HL-60/S4 treated with phorbol 12-myristate 13-acetate at 8.2 ng/mL for 4 days and 3 days (cell line): ENCODE results near the gene PRDX2.
"Not testable (repeated sequence)": the region's sequence is repeated elsewhere in the genome, so short reads cannot be mapped to it uniquely, and the experiment has no call there.

Experiments used
- in situ Hi-C: fragments of 300-500 bp; cut with MboI; formaldehyde crosslinking; loops from 2 replicates; pipeline ENCODE4 v1.15.0; 2022; ENCODE audit warnings: low sequenced_read_pairs

PRDX2 gene

GRCh38 chr19:12828494-12828893 is 26.9 kb upstream of the PRDX2 start:
- in situ Hi-C loops, result no loop called here

DNA sequence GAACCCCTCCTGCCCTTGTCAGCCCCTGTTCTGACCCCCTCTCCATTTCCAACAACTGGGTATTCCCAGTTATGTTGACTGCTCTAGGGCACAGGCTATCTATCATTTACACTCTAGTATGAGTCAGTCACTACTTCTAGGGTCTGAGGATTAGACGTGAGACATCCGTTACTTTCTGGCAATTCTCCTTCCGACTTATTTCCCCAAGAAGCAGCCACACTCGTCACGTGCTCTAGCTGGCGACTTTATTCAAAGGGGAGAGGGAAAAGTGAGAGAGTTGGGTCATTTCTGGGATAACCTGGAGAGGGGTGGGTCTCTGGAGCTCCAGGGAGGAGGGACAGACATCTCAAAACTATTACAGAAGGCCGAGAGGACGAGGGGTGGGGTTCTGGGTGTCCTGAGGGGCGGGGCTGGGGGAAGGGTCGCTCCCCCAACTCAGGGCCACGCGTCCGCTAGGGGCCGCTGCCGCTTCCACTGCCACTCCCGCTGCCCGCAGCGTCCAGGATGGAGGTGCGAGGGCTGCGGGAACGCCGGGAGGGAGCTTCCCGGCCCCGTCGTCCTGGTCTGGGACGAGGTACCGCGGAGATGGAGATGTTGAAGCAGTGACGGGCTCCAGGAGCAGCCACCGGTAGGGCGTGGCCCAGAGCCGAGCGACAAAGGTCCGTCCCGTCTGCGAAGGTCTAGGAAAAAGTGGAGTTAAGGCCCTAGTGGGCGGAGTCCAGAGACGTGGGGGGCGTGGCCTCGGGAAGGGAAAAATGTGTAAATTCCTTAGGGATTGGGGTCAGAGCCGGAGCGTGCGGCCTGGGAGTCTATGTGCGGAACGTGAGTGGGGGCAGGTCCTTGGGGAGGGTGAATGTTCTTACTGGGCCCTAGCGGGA is 23.9 kb upstream of the PRDX2 start:
- in situ Hi-C loops, result no loop called here

DNA sequence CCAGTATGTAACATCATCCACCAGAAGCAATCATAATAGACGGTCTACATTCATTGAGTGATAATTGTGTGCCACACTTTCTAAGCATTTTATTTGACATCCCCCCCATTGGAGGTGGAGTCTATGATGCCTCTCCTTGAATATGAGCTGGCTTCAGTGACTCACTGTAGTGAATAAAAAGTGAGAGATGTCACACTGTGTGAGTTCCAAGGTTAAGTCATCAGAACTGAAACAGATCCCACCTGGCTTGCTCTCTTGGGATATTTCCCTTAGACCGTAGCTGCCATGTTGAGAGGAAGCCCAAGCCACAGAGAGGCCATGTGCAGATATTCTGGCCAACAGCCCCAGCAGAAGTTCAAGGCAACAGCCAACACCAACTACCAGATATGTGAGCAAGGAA is 20.2 kb upstream of the PRDX2 start:
- in situ Hi-C loops, result no loop called here

DNA sequence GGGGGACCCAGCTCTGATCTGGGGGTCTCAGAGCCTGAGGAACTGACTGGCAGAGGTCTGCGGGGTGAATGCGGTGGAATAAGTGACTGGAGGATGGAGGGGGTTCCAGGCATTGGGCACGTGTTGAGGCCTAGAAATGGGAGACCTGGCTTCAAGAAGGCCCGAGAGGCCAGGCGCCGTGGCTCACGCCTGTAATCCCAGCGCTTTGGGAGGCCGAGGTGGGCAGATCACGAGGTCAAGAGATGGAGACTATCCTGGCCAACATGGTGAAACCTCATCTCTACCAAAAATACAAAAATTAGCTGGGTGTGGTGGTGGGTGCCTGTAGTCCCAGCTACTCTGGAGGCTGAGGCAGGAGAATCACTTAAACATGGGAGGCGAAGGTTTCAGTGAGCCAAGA is 16.2 kb upstream of the PRDX2 start:
- in situ Hi-C loops, result not testable (repeated sequence)

- in situ Hi-C loops, result not testable (repeated sequence)
Measured at GRCh38 chr19:12817188-12817587, 15.6 kb upstream of the PRDX2 start.

- in situ Hi-C loops, result no loop called here
Measured at GRCh38 chr19:12815088-12815487, 13.5 kb upstream of the PRDX2 start.

DNA sequence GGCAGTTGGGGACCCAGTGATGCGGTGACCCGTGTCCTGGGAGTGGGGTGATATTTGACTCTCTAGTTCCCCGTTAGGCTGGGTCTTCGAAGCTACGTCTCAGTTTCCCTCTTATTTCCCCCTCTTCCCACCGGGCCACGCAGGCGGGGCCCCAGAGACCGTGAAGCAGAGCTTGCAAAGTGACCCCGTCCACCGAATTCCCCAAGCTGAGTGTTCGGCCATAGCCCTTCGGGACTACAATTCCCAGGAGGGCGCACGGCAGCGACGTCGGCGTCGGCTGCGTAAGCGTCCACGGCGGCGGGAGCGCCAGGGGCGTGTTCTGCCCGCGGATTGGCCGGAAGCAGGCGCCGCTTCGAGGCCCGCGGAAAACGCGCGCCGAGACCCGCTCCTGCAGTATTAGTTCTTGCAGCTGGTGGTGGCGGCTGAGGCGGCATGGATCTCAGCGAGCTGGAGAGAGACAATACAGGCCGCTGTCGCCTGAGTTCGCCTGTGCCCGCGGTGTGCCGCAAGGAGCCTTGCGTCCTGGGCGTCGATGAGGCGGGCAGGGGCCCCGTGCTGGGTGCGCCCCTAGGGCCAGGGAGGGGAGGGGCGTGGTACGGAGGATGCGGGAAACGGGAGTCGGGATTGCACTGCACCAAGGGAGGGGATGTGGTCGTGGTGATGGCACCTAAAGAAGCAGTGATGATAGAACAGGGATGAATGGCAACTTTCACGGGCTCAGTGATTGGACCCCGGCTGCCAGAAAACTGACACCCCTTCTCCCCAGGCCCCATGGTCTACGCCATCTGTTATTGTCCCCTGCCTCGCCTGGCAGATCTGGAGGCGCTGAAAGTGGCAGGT is 4.9 kb upstream of the PRDX2 start, which contains the start of gene RNASEH2A:
Gene RNASEH2A, plus strand, starts transcription at position 343 of the 840 bp plus-strand sequence. Its CDS starts 90 bp downstream, at position 433.
- in situ Hi-C loops, result no loop called here

DNA sequence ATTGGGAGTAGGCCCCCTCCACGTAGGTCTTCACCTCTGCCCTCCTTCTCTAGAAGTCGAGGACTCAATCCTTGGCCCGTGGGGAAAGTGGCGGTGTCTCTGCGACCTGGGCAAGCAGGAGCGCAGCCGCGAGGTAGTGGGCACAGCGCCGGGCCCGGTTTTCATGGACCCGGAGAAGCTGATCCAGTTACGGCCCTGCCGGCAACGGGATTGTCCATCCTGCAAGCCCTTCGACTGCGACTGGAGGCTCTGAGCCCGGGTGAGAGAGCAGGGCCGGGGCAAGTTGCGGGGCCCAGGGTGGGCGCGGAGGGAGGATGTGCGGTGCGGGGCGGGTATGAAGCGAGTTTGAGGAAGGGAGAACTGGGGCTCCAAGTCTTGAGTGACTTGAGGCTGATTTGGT is 2.5 kb upstream of the PRDX2 start:
- in situ Hi-C loops, result no loop called here

DNA sequence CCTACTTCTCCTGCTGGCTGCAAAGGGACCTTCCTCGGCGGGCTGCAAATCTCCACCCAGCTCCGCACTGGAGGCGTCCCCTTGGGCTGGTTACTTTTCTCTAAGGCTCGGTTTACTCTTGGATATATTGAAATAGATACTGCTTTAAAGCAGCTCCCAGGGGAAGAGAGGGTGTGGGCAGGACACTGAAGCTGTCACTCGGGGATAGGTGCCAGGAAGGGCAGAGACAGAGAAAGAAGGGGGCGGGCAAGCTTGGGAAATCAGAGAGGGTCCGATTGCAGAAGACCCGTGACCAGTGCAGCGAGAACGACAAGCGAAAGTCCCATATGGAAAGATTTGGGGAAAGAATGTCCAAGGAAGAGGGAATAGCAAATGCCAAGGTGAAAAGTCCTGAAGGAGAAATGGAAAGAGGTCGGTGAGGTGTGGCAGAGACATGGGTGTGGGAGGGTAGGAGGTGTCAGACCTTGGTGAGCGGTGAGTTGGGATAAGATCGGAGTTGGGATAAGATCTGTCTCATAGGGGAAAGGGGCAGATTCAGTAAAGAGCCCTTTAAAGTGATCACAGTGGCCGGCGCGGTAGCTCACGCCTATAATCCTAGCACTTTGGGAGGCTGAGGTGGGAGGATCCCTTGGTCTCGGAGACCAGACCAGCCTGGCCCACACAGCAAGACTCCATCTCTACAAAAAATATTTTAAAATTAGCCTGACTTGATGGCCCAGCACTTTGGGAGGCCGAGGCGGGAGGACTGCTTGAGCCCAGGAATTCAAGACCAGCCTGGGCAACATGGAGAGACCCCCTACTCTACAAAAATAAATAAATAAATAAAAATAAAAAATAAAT is 887 bp upstream of the PRDX2 start:
- in situ Hi-C loops, result no loop called here

- in situ Hi-C loops, result no loop called here
Measured at GRCh38 chr19:12800923-12801465, 606 bp downstream of the PRDX2 start.

- in situ Hi-C loops, result no loop called here
Measured at GRCh38 chr19:12800466-12800770, 1.2 kb downstream of the PRDX2 start.

- in situ Hi-C loops, result loop anchor here (5.0 kb wide), 1 partner anchor 38 kb away; no protein-coding TSS in a partner anchor
Measured at GRCh38 chr19:12799742-12800465, 1.7 kb downstream of the PRDX2 start.

DNA sequence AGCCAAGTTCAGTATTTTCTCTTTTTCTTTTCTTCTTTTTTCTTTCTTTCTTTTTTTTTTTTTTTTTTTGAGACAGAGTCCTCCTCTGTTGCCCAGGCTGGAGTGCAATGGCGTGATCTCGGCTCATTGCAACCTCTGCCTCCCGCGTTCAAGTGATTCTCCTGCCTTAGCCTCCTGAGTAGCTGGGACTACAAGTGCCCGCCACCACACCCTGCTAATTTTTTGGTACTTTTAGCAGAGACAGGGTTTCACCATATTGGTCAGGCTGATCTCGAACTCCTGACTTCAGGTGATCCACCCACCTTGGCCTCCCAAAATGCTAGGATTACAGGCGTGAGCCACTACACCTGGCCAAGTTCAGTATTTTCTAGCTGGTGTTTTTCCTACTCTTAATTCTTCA is 4.0 kb downstream of the PRDX2 start:
- in situ Hi-C loops, result loop anchor here (5.0 kb wide), 1 partner anchor 35 kb away; no protein-coding TSS in a partner anchor

DNA sequence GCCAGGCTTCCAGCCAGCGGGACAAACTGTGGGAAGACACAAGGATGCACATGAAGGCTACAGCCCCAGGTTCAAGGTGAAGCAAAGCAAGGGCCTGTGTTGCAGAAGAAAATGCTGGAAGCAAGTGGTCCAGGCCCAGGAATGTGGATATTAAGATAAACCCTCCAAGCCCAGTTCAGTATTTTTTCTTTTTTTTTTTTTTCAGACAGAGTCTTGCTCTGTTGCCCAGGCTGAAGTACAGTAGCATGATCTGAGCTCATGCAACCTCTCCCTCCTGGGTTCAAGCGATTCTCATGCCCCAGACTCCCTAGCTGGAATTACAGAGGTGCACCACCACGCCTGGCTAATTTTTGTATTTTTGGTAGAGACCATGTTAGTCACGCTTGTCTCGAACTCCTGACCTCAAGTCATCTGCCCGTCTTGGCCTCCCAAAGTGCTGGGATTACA is 4.4 kb downstream of the PRDX2 start:
- in situ Hi-C loops, result loop anchor here (5.0 kb wide), 1 partner anchor 35 kb away; no protein-coding TSS in a partner anchor

- in situ Hi-C loops, result loop anchor here (5.0 kb wide), 1 partner anchor 34 kb away; no protein-coding TSS in a partner anchor
Measured at GRCh38 chr19:12796146-12797071, 5.2 kb downstream of the PRDX2 start.

- in situ Hi-C loops, result loop anchor here (5.0 kb wide), 1 partner anchor 33 kb away; no protein-coding TSS in a partner anchor
Measured at GRCh38 chr19:12794971-12795381, 6.6 kb downstream of the PRDX2 start.

DNA sequence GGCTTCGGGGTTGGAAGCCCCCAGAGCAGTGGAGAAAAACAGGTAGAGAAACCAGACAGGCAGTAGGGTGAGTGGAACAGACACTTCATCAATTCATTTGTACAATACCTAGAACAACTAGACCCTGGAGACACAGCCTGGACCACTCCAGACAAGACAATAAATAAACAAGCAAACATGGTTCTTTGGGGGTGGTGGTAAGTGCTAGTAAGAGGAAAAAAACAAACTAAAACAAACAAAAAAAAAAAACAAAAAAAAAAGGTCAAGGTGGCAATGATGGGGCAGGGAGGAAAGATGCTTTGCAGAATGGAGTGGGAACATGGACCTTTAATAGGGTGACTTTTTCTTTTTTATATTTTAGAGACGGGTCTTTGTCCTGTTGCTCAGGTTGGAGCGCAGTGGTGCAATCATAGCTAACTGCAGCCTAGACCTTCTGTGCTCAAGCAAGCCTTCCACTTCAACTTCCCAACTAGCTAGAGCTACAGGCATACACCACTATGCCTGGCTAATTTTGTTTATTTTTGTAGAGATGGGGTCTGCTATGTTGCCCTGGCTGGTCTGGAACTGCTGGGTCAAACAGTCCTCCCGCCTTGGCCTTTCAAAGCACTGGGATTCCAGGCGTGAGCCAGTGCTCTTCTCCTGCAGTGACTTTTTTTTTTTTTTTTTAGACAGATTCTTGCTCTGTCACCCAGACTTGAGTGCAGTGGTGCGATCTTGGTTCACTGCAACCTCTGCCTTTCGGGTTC is 7.2 kb downstream of the PRDX2 start:
- in situ Hi-C loops, result no loop called here
